Measurements from ENCODE around the gene ABCB10. TPM values are rescaled to one million over a fixed set of nuclear protein-coding genes. Genes with fewer than 3 reads are reported as not detected.

The ABCB10 gene
- 10 to 100 TPM in 5 of 7 donors, 1 to 10 TPM in 2; 7.6 to 15.4 (median 10.3) TPM for total RNA-seq
- polyA plus RNA-seq = 1 to 10 TPM; 5.6 to 6.9 TPM
- long read RNA-seq, donor 1, partial matches to known transcripts = 4 of 5 reads
- long read RNA-seq, donor 1, other reads (novel, unspliced or antisense) = 1 of 5 reads
- long read RNA-seq, donor 2, partial matches to known transcripts = 7 of 10 reads
- long read RNA-seq, donor 2, other reads (novel, unspliced or antisense) = 0 of 10 reads
- long read RNA-seq, donor 3, transcript ABCB10-201 (13 exons, 3,857 nt) = major isoform, 18 of 24 reads
- long read RNA-seq, donor 3, partial matches to known transcripts = 3 of 24 reads
- long read RNA-seq, donor 3, other reads (novel, unspliced or antisense) = 3 of 24 reads

DNA sequence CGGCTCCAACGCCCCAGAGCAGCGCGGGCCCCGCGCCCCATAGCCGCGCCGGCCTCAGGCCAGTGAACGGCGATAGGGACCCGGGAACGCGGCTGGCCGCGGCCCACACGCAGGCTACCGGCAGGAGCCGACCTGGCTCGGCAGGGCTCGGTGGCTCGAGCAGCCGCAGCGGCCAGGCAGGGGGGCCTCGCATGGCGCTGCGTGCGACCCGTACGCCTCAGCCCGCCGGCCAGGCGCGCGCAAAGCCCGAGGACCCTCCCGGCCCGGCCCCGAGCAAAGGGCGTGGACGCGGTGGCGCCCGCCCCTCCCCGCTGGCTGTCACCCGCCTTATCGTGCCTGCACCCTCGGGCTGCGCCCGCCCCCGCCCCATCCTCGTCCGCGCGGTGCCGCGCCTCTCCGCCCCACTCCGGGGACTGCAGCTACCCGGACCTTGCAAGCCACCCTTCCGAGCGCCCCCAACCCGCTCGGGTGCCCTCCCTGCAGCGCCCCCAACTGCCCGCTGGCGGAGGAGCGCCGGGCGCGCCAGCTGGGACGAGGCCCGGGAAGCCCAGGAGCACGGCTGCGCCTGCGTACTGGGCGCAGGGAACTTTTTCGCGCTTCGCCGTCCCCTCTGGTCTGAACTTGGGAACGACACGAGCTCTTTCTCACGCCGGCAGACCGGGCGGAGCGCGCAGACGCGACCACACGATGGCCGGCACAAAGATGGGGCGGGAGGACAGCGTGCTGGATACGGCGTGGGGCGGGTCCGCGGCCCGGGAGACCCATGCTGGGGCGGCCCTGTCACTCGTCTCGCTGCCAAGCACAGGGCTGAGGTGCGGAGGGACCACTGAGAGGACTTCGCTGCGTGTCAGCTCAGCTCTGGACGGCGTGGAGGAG is at the start of gene ABCB10:
Gene ABCB10 (minus strand): TSS at position 248 of the 876 bp plus-strand sequence. CDS start 55 bp downstream, at position 193.
- Histone ChIP-seq H3K4me3 (peak within 1 kb of the TSS; percentile 90), H3K27ac (peak within 1 kb of the TSS; percentile 66 to 94), H3K9me3 (no peaks in the 10 kb centered on the region), H3K27me3 (no peaks in the 10 kb centered on the region), H3K4me1 (ENCODE audit: insufficient read depth) (peaks cover 6% of the 10 kb centered on the region), H3K36me3 (no peaks in the 10 kb centered on the region)
- intact Hi-C loops (cut with DNase I) = loop anchor here in 2 of 4 donors (5.0 kb wide), 1 partner anchor 69 kb away; the partner anchor contains the start of genes TAF5L (in 2 of the 2) and URB2 (in 2 of the 2)
- peak; percentile 94 to 97 (median 95) for DNase-seq
- peak; percentile 39 for TF ChIP-seq POLR2A (IDR thresholded peaks at IDR 0.05)
- TF ChIP-seq EP300 (IDR thresholded peaks at IDR 0.05) = no peak
- TF ChIP-seq, protein P1, sequence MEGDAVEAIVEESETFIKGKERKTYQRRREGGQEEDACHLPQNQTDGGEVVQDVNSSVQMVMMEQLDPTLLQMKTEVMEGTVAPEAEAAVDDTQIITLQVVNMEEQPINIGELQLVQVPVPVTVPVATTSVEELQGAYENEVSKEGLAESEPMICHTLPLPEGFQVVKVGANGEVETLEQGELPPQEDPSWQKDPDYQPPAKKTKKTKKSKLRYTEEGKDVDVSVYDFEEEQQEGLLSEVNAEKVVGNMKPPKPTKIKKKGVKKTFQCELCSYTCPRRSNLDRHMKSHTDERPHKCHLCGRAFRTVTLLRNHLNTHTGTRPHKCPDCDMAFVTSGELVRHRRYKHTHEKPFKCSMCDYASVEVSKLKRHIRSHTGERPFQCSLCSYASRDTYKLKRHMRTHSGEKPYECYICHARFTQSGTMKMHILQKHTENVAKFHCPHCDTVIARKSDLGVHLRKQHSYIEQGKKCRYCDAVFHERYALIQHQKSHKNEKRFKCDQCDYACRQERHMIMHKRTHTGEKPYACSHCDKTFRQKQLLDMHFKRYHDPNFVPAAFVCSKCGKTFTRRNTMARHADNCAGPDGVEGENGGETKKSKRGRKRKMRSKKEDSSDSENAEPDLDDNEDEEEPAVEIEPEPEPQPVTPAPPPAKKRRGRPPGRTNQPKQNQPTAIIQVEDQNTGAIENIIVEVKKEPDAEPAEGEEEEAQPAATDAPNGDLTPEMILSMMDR (IDR thresholded peaks at IDR 0.05) = peak; percentile 67 to 93 (median 89)
- 0 to 1% (median 1%) methylated on average over 40 to 109 of the region's 109 CpGs for WGBS, 3 donors

DNA sequence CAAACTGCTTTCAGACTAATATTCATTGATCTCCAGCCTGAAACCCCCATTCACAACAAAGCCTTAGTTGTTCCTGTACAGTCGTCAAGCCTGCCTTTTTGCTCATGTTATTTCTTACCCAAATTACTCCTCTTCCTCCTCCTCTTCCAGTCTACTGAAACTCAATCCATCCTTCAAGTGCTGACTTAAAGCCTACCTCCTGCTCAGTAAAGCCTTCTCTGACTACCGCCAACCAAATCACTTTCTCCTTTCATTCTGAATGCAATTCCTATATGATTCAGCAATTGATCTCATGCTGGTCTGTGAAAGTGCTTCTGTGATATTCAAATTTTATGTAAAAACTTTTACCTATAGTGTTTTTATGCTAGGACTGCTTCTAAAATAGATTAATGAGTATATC is 48.9 kb upstream of the ABCB10 start:
- H3K36me3 ChIP-seq = no peaks in the 10 kb centered on the region
- H3K9me3 ChIP-seq = no peaks in the 10 kb centered on the region
- no peaks in the 10 kb centered on the region for H3K4me1 ChIP-seq (ENCODE audit: insufficient read depth)
- no peak overlapping the region for H3K4me3 ChIP-seq
- intact Hi-C loops (cut with DNase I) = no loop called here
- no peaks in the 10 kb centered on the region for H3K27me3 ChIP-seq
- 91 to 99% (median 93%) methylated on average over 2 of the region's 2 CpGs for WGBS, 3 donors
- no peak overlapping the region for H3K27ac ChIP-seq
- no peak for DNase-seq
- TF ChIP-seq, protein P1 (IDR thresholded peaks at IDR 0.05) = no peak
- TF ChIP-seq EP300 (IDR thresholded peaks at IDR 0.05) (no peak), POLR2A (IDR thresholded peaks at IDR 0.05) (no peak)

DNA sequence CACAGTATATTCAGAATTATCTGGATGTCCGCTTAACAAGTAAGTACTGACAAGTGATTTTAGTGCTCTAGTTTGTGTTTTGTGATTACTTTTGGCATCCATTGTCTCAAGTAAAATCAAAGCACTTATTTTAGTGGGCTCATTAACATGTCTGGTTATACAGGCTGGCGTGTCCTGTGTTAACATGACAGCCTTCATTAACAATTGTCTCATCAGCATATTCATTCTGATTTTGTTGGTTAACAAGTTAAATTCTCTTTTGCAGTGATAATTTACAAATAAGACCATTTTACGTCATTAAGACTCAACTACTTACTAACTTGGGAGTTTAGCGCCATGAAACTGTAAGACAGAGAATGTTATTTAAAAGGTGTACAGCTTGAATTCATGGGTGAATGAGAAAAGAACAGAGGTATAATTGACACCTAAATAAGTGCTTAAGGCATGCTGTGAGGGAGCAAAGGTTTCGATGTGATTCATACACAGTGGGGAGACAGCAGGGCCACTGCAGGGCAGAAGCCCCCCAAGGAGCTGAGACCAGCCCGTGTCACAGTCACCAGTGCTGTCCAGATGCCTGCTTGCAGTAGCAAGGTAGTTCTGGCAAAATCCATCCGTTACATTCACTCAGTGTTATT is 45.0 kb upstream of the ABCB10 start:
- no peak for DNase-seq
- H3K4me3 ChIP-seq = no peak overlapping the region
- intact Hi-C loops (cut with DNase I) = no loop called here
- 81 to 87% (median 82%) methylated on average over 7 of the region's 7 CpGs for WGBS, 3 donors
- H3K36me3 ChIP-seq = no peaks in the 10 kb centered on the region
- H3K27ac ChIP-seq = no peak overlapping the region
- no peaks in the 10 kb centered on the region for H3K9me3 ChIP-seq
- TF ChIP-seq, protein P1 (IDR thresholded peaks at IDR 0.05) = no peak
- TF ChIP-seq POLR2A (IDR thresholded peaks at IDR 0.05) (no peak), EP300 (IDR thresholded peaks at IDR 0.05) (no peak)
- H3K27me3 ChIP-seq = no peaks in the 10 kb centered on the region
- H3K4me1 ChIP-seq (ENCODE audit: insufficient read depth) = no peaks in the 10 kb centered on the region

DNA sequence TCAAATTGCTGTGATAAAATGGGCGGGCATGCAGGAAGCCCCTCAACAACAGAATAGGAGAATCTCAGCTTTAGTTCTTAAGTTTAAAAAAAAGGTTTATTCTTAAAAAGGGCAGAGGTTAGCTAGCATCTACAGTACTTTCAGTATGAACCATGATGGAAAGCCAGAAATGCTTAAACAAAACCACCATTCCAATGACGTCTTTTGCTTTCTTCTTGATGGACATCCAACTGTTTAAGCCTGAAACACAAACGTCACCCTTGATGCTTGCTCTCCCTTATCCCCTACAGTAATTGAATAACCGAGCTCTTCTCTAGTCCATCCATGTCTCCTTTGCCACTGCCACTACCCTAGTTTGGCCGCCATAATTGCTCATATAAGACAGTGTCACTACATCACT is 41.7 kb upstream of the ABCB10 start:
- Histone ChIP-seq H3K4me3 (no peak overlapping the region), H3K36me3 (no peaks in the 10 kb centered on the region), H3K9me3 (no peaks in the 10 kb centered on the region), H3K4me1 (ENCODE audit: insufficient read depth) (peaks cover 2% of the 10 kb centered on the region), H3K27ac (no peak overlapping the region), H3K27me3 (no peaks in the 10 kb centered on the region)
- intact Hi-C loops (cut with DNase I) = no loop called here
- TF ChIP-seq POLR2A (IDR thresholded peaks at IDR 0.05) (no peak), EP300 (IDR thresholded peaks at IDR 0.05) (no peak)
- TF ChIP-seq, protein P1 (IDR thresholded peaks at IDR 0.05) = no peak
- DNase-seq = no peak
- WGBS, 3 donors = 88 to 93% (median 90%) methylated on average over 5 of the region's 5 CpGs

Measured in ovary (tissue), 10 donors.